EL (cell line): ENCODE results near the gene UNC13C.

ENCODE experiments used
- DNase-seq: peaks from one replicate; pipeline ENCODE4 v3.0.0-alpha.2; 2016

Gene UNC13C

GRCh38 chr15:54502416-54503075 lies 524.3 kb downstream of the UNC13C start:
- DNase-seq = no peak

GRCh38 chr15:54504695-54505094 lies 526.5 kb downstream of the UNC13C start:
- no peak for DNase-seq

GRCh38 chr15:54506977-54507524 lies 528.8 kb downstream of the UNC13C start:
- DNase-seq = no peak

- no peak for DNase-seq
Measured at GRCh38 chr15:54514601-54515000, 536.4 kb downstream of the UNC13C start.

GRCh38 chr15:54515664-54516582 lies 537.7 kb downstream of the UNC13C start:
- DNase-seq = no peak

- DNase-seq = no peak
Measured at GRCh38 chr15:54517366-54517765, 539.1 kb downstream of the UNC13C start.

- no peak for DNase-seq
Measured at GRCh38 chr15:54518156-54518882, 540.1 kb downstream of the UNC13C start.

- DNase-seq = no peak
Measured at GRCh38 chr15:54519577-54519976, 541.3 kb downstream of the UNC13C start.

GRCh38 chr15:54520616-54521015 lies 542.4 kb downstream of the UNC13C start:
- no peak for DNase-seq

GRCh38 chr15:54521206-54521605 lies 543.0 kb downstream of the UNC13C start:
- no peak for DNase-seq

- no peak for DNase-seq
Measured at GRCh38 chr15:54528021-54528420, 549.8 kb downstream of the UNC13C start.

GRCh38 chr15:54540721-54541120 lies 562.5 kb downstream of the UNC13C start:
- no peak for DNase-seq

GRCh38 chr15:54547491-54547890 lies 569.2 kb downstream of the UNC13C start:
- no peak for DNase-seq

GRCh38 chr15:54550954-54551353 lies 572.7 kb downstream of the UNC13C start:
- no peak for DNase-seq

- DNase-seq = no peak
Measured at GRCh38 chr15:54556231-54556630, 578.0 kb downstream of the UNC13C start.

GRCh38 chr15:54559405-54560069 lies 581.3 kb downstream of the UNC13C start:
- DNase-seq = no peak

GRCh38 chr15:54560417-54560816 lies 582.2 kb downstream of the UNC13C start:
- DNase-seq = no peak

- no peak for DNase-seq
Measured at GRCh38 chr15:54564166-54564565, 585.9 kb downstream of the UNC13C start.

GRCh38 chr15:54566654-54567053 lies 588.4 kb downstream of the UNC13C start:
- DNase-seq = no peak

GRCh38 chr15:54567408-54568035 lies 589.3 kb downstream of the UNC13C start:
- no peak for DNase-seq

GRCh38 chr15:54568381-54568780 lies 590.1 kb downstream of the UNC13C start:
- no peak for DNase-seq

GRCh38 chr15:54571576-54571975 lies 593.3 kb downstream of the UNC13C start:
- DNase-seq = no peak
